GM19043 (cell line): Measurements from ENCODE around the gene NR5A1.

Experiments used
- ATAC-seq: cut with Tn5 transposase; IDR thresholded peaks from one replicate; pipeline ENCODE4 v1.9.1; 2021; ENCODE audit warnings: low read depth; ENCODE audit not compliant: unreplicated experiment

NR5A1 gene

DNA sequence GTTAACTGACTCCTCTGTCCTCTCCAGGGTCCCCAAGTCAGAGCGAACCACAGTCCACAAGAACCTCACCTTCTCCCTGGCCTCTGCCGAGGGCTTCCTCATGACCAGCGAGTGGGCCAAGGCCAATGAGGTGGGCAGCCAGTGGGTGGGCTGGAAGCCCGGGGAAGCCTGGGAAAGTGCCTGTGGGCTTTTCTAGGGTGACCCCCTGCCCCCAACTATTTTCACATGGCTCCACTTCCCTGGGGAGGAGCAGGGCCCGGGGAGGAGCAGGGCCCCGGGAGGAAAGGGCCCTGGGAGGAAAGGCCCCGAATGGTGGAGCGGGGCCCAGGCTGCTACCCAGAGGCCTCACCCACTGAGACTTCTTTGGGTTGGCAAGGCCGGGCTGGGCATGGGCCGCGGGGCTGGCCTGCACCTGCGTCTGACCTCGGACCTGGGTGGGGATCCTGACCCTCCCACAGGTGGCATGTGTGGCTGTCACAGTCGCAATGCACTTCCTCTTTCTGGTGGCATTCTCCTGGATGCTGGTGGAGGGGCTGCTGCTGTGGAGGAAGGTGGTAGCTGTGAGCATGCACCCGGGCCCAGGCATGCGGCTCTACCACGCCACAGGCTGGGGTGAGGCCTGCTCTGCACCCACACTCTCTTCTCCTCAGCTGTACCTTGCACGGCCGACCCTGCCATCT lies 39.0 kb downstream of the NR5A1 start:
- no peak for ATAC-seq

DNA sequence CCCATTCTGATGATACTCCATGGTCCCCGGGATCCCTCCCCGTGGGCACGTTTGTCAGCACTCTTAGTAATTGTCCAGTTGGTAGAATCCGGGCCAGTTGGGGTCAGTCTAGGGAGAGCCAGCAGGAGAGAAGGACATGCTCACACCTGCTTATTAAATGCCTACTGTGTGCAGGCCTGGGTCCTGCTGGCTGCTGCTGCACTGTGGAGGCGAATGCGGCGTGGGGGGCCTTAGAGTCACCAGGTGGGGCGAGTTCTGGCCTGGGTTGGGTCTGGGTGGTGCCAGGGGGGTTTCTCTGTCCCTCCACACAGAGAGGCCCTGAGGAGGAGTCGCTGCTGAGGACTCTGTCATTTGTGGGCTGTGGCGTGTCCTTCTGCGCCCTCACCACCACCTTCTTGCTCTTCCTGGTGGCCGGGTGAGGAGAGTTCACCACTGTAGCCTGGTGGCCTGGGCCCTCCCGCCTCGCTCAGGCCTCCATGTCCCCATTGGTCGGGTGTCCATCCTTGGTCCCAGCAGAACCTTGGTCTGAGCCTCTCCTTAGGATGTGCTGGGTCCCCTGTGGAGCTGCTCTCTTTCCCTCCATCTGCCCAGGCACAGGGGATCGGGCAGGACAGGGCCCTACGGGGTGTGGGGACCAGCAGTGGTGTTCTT lies 39.7 kb downstream of the NR5A1 start:
- no peak for ATAC-seq

DNA sequence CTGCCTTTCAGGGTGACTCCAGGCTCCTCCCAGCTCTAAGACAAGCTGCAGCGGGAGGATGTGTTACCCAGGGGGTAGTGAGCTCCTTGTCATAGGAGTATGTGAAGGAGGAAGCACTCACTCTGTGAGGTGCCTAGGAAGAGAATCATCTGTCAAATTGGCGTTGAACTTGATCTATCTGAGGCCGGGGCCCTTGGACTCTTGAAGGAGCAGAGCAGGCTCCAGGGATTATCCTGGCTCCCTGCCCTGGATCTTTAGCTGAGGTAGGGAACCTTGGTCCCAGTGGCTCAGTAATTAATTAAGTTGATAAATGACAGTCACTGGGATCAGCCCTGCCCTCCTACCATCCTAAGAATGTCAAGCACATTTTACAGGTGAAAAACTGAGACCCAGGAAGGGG lies 41.5 kb downstream of the NR5A1 start:
- no peak for ATAC-seq

DNA sequence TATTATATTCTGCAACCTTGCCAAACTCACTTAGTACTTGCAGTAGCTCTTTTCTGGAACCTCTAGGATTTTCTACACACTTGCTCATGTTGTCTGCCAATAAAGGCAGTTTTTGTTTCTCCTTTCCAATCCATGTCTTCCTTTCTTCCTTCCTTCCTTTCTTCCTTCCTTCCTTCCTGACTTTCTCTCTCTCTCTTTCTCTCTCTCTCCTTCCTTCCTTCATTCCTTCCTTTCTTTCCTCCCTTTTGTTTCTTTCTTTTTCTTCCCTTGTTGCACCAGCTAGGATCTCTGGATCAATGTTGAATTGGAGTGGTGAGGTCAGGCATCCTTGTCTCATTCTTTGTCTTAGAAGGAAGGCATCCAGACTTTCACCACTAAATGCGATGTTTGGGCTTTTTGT lies 44.5 kb downstream of the NR5A1 start:
- no peak for ATAC-seq

DNA sequence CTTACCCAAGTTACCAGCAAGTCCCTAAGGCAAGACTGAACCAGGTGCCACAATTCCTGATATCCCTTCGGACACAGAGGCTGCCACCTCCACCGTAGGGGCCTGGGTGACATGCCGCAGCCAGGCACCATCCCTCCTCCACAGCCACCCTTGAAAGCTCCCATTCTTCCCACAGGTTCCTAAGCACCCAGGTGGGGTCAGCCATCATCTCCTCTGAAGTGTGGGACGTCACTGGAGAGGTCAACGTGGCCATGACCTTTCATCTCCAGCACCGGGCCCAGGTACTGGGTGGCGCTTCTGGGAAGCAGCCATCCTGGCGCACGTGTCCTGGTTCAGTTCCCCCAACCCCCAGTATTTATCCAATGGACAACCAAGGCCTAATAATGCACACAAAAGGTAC lies 48.8 kb downstream of the NR5A1 start:
- ATAC-seq: no peak

DNA sequence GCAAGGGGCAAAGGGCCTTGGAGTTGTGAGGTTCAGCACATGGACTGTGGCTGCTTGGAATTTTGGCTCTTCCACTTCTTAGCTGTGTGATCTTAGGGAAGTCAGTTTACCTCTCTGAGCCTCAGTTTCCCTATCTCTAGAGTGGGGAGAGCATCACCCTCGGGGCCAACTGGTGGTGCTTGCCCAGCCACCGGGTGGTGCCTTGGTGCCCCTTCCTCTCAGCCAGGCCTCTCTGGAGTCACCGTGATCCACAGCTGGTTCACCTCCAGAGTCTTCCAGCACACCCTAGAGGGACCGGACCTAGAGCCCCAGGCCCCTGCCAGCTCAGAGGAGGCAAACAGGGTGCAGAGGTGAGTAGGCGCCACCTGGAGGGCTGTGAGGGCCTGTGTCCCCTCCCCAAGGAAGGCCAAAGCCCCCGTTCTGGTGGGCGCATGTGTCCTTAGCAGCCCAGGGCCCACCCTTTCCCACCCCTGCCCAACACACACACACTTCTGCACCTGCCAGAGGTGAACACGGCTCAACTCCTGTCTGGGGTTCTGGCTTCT lies 49.2 kb downstream of the NR5A1 start:
- ATAC-seq: no peak

DNA sequence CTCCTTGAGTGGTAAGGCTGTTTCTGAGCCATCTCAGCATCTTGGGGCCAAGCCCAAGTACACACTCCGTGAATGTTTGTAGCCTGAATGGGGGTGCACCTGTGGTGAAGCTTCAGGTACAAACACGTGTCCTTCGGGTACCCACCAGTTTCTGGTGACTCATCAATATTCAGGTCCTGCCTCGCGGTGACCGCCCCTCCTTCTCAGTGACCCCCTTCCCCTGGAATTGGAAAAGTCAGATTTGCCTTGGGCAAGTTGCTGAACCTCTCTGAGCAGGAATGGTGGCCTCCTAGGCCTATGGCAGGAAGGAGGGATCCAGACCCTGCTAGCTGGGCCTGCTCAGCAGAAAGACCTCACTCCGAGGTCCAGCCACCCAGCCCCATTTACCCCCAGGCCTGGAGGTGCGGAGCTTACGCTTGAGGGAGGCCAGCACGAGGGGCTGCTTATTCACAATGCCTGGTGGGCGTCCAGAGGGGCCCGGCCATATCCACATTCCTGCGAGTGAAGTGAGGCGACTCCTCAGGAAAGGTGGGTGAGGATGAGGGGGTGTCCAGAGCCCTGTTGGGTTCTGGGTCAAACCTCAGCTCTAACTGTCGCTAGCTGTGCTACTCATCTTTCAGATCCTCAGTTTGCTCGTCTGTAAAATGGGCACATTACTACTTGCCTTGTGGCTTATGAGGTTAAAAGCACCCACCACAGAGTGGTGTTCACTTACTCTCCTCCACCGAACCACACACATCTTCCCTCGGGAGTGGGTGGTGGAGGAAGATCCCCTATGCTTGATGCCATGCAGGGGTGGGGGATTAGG lies 49.9 kb downstream of the NR5A1 start:
- ATAC-seq: no peak

DNA sequence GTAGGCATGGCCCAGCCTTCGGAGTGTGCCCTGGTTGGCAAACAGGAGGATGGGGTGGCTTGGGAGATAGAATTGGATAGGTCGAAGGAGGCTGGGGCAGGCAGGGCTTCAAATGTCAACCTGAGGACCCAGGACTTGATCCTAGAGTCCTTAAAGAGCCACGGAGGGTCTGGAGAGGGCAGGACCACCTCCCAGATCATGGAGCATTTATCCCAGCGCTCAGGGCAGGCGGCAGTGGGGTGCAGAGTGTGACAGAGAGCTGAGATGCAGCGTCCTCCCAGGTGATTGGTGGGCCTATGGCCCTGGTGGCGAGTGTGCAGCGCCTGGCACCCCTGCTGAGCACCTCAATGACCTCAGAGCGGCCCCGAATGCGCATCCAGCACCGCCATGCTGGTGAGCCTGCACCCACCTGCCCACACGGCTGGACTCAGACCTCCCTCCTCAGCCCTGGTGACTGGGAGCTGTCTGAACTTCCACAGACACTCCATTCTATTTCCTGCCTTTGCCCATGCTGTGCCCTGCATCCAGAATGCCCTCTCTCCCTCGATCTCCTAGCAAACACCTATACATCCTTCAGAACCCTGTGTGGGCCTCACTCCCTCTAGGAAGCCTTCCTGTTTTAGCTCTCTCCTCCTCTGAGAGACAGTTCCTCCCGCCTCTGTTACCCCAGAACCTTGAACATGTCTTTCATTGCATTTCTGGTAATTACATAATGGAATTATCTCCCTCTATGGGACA lies 50.7 kb downstream of the NR5A1 start:
- ATAC-seq: no peak

DNA sequence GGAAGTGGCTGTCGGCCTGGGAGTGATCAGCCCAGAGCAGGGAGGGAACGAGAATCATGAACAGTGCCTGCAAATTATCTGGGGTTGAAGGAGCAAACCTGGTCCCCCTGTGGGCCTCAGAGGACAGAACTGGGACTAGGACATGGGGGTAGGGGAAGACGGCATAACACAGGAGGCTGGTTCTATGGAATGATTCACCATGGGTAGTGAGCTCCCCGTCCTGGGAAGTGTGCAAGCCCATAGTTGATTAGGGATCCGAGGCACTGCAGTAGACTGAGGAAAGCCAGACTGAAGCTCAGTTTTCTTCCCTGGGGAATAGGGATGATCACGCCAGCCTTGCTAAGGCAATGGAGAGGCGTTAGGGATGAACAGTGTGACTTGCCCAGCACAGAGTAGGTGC lies 51.4 kb downstream of the NR5A1 start:
- no peak for ATAC-seq

DNA sequence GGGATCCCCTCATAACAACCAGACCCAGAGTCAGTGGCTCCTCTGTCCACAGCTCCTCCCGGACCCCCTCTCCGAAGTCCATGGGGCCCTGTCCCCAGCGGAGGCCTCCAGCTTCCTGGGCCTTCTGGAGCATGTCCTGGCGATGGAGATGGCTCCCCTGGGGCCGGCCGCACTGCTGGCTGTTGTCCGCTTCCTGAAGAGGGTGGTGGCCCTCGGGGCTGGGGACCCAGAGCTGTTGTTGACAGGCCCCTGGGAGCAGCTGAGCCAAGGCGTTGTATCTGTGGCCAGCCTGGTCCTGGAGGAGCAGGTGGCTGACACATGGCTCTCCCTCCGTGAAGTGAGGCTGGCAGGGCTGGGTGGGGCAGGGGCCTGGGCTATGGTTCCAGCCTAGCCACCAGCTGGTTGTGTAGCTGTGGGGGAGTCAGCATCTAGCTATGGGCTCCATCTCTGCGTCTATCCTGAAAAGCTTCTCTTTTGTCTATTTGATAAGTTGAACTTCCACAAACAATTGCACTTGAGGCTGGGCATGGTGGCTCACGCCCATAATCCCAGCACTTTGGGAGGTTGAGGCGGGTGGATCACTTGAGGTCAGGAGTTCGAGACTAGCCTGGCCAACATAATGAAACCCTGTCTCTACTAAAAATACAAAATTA lies 52.3 kb downstream of the NR5A1 start:
- no peak for ATAC-seq

DNA sequence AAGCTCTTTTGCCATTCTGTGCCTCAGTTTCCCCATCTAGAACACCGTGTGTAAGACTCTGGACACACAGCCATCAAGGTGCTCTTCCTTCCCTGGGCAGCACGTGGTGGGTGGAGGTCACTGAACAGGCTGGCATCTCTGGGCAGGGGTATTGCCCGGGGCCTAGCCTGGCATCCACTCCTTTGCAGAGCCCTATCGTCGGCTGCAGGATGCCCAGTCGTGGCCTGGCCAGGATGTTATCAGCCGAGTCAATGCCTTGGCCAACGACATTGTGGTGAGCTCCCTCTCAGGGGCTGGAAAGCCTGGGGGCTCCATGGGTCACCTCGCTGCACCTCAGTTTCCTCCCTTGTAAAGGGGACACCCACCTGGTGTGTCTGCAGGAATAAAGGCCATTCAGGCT lies 52.9 kb downstream of the NR5A1 start:
- ATAC-seq: no peak

DNA sequence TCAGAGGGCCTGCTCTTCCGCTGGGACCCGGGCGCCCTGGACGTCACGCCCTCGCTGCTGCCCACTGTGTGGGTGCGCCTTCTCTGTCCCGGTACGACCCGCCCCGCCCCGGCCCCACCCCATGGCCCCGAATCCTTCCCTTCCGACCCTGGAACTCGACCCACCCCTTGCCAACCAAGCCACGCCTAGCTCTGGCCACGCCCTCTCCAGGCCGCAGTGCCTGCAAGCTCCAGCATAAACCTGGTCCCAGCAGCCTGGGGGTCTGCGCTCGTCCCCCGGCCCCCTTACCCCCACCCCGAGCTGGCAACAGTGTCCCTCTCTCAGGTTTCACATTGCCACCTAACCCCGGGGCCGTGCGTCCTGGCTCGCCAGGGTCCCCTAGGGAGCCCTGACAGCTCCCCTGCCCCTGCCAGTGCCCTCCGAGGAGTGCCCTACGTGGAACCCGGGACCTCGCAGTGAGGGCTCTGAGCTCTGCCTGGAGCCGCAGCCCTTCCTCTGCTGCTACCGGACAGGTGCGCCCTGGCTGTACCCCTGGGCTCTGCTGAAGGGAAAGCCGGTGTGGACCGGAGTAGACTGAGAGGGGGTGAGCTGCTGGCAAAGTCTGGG lies 53.5 kb downstream of the NR5A1 start:
- ATAC-seq: no peak

DNA sequence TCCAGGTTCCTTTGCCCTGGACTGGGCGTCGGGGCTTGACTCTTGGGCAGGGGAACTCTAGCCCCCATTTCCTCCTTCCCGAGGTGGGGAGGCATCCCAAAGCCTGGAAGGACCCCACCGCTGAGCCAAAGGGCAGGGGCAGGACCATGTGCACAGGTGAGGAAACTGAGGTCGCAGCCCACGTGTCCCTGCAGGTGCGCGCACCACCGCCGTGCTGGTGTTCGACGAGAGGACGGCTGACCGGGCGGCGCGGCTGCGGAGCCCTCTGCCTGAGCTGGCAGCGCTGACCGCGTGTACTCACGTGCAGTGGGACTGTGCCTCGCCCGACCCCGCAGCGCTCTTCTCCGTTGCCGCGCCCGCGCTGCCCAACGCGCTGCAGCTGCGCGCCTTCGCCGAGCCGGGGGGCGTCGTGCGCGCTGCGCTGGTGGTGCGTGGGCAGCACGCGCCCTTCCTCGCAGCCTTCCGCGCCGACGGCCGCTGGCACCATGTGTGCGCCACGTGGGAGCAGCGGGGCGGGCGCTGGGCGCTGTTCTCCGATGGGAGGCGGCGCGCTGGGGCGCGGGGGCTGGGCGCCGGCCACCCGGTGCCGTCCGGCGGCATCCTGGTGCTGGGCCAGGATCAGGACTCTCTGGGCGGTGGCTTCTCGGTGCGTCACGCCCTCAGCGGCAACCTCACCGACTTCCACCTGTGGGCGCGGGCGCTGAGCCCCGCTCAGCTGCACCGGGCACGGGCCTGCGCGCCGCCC lies 54.2 kb downstream of the NR5A1 start:
- ATAC-seq: no peak

DNA sequence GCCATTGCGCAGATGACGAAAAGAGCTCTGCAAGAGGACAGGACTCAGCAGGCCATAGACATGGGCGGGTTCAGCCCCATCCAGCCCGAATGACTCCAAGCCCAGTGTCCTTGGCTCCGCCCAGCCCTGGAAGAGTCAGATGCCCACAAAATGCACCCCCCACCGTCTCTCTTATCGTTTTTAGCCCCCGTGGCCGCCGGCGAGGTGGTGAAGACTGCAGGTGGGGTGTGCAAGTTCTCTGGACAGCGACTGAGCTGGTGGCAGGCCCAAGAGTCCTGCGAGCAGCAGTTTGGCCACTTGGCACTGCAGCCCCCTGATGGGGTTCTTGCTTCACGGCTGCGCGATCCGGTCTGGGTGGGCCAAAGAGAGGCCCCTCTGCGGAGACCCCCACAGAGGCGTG lies 54.9 kb downstream of the NR5A1 start:
- no peak for ATAC-seq

DNA sequence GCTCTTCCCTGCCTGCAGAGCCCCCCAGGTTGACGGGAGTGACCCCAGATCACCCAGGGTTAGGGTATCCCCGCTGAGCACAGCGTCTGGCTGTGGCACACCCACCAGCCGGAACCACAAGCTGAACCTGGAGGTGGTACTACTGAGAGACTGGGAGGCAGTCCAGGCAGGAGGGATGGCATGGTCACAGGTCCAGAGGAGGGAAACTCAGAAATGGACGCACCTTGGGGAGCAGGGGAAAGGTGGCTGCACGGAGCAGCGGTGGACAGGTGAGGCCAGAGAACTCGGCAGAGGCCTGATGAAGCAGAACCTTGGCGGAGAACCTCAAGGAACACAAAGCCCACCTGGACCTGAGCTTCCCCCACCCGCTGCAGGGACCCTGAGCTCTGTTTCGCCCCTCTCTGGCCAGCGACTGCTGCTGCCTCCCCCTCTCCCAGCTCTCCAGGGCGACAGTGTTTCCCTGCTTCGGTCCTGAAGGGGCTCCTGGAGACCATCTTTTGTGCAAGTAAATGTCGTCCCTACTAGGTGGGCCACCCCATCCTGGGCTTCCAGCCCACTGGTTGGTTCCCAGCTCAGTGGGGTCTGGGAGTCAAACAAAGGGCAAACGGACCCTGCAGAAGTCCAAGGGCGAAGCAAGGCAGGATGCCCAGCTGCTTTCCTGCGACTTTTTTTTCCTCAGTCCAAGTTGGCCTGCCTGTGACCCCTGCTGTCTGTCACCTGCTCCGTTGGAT lies 56.1 kb downstream of the NR5A1 start:
- no peak for ATAC-seq

DNA sequence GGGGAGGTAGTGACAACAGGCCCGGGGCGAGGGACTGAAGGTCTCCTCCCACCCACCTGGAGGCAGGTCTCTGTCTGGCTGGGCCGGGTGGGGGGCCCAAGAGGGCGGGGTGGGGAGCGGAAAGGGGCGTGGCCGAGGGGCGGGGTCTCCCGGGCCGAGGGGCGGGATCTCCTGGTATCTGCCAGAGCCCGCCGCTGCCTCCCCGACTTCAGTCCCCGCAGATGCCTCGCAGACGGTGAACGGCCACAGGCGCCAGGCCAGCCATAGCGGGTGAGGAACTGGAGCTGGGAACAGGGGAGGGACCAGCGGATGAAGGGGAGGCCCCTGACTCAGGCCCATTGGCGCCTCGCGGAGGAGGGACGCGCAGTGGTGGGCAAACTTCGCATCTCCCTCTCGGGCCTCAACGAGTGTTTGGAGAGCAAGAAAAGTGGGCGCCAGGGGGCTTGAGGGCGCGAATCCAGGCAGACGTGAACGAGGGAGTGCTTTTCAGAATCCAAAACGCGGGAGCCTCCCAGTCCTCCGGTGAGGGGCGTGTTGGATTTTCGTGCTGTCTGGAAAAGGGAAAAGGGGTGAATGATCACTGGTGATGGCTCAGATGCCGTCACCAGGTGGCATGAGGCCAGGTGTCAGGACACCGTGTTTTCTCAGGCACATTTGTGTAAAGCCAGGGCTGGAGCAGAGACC lies 56.8 kb downstream of the NR5A1 start, which contains the start of gene ADGRD2:
ADGRD2 (plus strand) TSS at position 211 of the 684 bp plus-strand sequence. CDS start 1,216 bp downstream, outside the sequence.
- ATAC-seq: no peak

DNA sequence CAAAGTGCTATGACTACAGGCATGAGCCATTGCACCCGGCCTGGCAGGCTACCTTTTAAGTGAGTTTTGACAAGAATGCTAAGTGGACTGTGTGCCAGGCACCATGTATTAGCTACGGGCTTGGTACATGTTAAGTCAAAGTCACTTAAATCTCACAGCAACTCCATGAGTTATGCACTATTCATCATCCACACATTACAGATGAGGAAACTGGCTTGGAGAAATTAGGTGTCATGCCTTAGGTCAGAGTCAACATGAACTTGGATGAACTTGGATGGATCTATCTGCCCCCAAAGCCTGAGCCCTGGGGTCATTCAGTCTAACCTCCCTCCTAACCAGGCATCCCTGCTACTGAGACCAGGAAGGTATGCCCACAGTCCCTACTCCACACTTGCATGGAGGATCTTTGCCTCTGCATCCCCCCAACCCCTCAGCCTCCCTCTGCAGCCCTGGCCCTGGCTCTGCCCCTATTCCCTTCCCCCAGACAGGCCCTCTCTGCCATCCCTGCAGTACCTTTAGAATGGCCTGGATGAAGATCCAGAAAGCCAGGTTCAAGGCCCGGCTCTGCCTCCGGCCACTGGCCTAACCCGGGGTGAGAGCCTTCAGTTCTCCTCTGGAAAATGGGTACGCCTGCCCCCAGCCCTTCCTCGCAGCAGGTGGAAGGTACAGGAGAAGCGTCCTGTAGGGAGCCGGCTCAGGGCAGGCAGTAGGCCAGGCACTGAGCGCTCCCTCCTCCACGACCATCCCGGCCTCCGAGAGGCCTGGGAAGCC lies 57.6 kb downstream of the NR5A1 start:
- ATAC-seq: no peak
